OCI-LY3 (cell line): ENCODE data around the gene ELFN2.

Source experiments
- H2AFZ ChIP-seq: fragments of 200-600, 300-600 bp; shearing (Covaris generic); 2 replicates; pipeline ENCODE4 v1.6.0; 2014; ENCODE audit warnings: antibody characterized with exemption, low read depth, low read length
- H3K27ac ChIP-seq: fragments of 200-600, 300-600 bp; sonication (generic); 2 replicates; pipeline ENCODE4 v1.5.1; 2014; ENCODE audit warnings: mild to moderate bottlenecking, low read length, moderate library complexity, mixed read lengths
- H3K27me3 ChIP-seq: fragments of 200-600, 300-600 bp; sonication (generic); 2 replicates; pipeline ENCODE4 v1.6.1; 2014; ENCODE audit warnings: low read depth, low read length, mixed read lengths
- H3K36me3 ChIP-seq: fragments of 200-600, 300-600 bp; sonication (generic); replicated peaks from 2 replicates; pipeline ENCODE3; 2014; ENCODE audit warnings: low read depth, low read length, mixed read lengths
- H3K4me1 ChIP-seq: fragments of 300-600, 200-600 bp; sonication (generic); 2 replicates; pipeline ENCODE4 v1.6.1; 2014; ENCODE audit warnings: low read length, mixed read lengths
- H3K4me2 ChIP-seq: fragments of 200-600, 300-600 bp; sonication (generic); 2 replicates; pipeline ENCODE4 v1.6.1; 2014; ENCODE audit warnings: low read length, mixed read lengths
- H3K4me3 ChIP-seq: fragments of 300-600, 200-600 bp; sonication (generic); 2 replicates; pipeline ENCODE4 v1.5.1; 2014; ENCODE audit warnings: antibody characterized with exemption, mild to moderate bottlenecking, low read length, moderate library complexity
- H3K79me2 ChIP-seq: fragments of 300-600, 200-600 bp; shearing (Covaris generic); 2 replicates; pipeline ENCODE4 v1.6.1; 2014; ENCODE audit warnings: mild to moderate bottlenecking, low read length, mixed read lengths
- H3K9ac ChIP-seq: fragments of 300-600, 200-600 bp; shearing (Covaris generic); 2 replicates; pipeline ENCODE4 v1.6.0; 2014; ENCODE audit warnings: mild to moderate bottlenecking, low read length, moderate library complexity
- H3K9me3 ChIP-seq: fragments of 200-600, 300-600 bp; shearing (Covaris generic); 2 replicates; pipeline ENCODE4 v1.6.1; 2014; ENCODE audit warnings: low read length, mixed read lengths; ENCODE audit not compliant: insufficient read depth
- H4K20me1 ChIP-seq: fragments of 200-600, 300-600 bp; sonication (generic); 2 replicates; pipeline ENCODE4 v1.6.1; 2016; ENCODE audit warnings: low read length, mixed read lengths; ENCODE audit not compliant: insufficient read depth
- CTCF ChIP-seq: fragments of 200-600, 300-600 bp; sonication (generic); IDR thresholded peaks from 2 replicates; pipeline ENCODE4 v1.5.1; 2014; ENCODE audit warnings: antibody characterized with exemption, low read length, low read depth
- EZH2phosphoT487 ChIP-seq: fragments of 200-600 bp; shearing (Covaris generic); IDR thresholded peaks from 2 replicates; pipeline ENCODE4 v1.6.1; 2018; ENCODE audit warnings: antibody characterized with exemption, mixed run types, low read depth

ELFN2 gene

GRCh38 chr22:37371491-37371890 is 55.8 kb downstream of the ELFN2 start:
- Histone ChIP-seq H3K27ac (no peak overlapping the region), H2AFZ (no peak overlapping the region), H3K27me3 (peaks cover 4% of the 10 kb centered on the region; the same call in 1 of the 2 replicates), H3K4me2 (no peak overlapping the region), H3K9me3 (no peaks in the 10 kb centered on the region), H3K4me3 (no peak overlapping the region), H3K36me3 (no peaks in the 10 kb centered on the region), H3K79me2 (no peaks in the 10 kb centered on the region), H4K20me1 (no peaks in the 10 kb centered on the region), H3K9ac (no peak overlapping the region), H3K4me1 (peaks cover 17% of the 10 kb centered on the region)
- TF ChIP-seq CTCF (no peak), EZH2phosphoT487 (no peak)

- Histone ChIP-seq H3K9me3 (no peaks in the 10 kb centered on the region), H2AFZ (peak overlapping the region; percentile 88), H3K27me3 (peaks cover 11% of the 10 kb centered on the region), H3K79me2 (no peaks in the 10 kb centered on the region), H3K36me3 (no peaks in the 10 kb centered on the region), H3K4me1 (peaks cover 26% of the 10 kb centered on the region), H3K9ac (peak overlapping the region; percentile 14; the same call in 1 of the 2 replicates), H3K4me2 (peak overlapping the region; percentile 43), H3K27ac (peak overlapping the region; percentile 3; the same call in 1 of the 2 replicates), H4K20me1 (no peaks in the 10 kb centered on the region), H3K4me3 (no peak overlapping the region; the same call in 1 of the 2 replicates)
- TF ChIP-seq EZH2phosphoT487 (no peak), CTCF (no peak)
Measured at GRCh38 chr22:37370306-37370979, 56.8 kb downstream of the ELFN2 start.

GRCh38 chr22:37369483-37369882 is 57.8 kb downstream of the ELFN2 start:
- peaks cover 26% of the 10 kb centered on the region for H3K4me1 ChIP-seq

More at GRCh38 chr22:37369483-37369882, 57.8 kb downstream of the ELFN2 start:
- Histone ChIP-seq H3K9me3 (no peaks in the 10 kb centered on the region), H3K9ac (no peak overlapping the region), H2AFZ (no peak overlapping the region; the same call in 1 of the 2 replicates), H3K27ac (no peak overlapping the region), H3K79me2 (no peaks in the 10 kb centered on the region), H3K27me3 (peaks cover 17% of the 10 kb centered on the region), H3K4me2 (no peak overlapping the region), H3K36me3 (no peaks in the 10 kb centered on the region), H3K4me3 (no peak overlapping the region), H4K20me1 (no peaks in the 10 kb centered on the region)
- TF ChIP-seq EZH2phosphoT487 (no peak), CTCF (no peak)
